ENCODE data around the gene SLC37A4.
"Not testable (repeated sequence)": the region's sequence is repeated elsewhere in the genome, so short reads cannot be mapped to it uniquely, and the experiment has no call there.

Gene SLC37A4

DNA sequence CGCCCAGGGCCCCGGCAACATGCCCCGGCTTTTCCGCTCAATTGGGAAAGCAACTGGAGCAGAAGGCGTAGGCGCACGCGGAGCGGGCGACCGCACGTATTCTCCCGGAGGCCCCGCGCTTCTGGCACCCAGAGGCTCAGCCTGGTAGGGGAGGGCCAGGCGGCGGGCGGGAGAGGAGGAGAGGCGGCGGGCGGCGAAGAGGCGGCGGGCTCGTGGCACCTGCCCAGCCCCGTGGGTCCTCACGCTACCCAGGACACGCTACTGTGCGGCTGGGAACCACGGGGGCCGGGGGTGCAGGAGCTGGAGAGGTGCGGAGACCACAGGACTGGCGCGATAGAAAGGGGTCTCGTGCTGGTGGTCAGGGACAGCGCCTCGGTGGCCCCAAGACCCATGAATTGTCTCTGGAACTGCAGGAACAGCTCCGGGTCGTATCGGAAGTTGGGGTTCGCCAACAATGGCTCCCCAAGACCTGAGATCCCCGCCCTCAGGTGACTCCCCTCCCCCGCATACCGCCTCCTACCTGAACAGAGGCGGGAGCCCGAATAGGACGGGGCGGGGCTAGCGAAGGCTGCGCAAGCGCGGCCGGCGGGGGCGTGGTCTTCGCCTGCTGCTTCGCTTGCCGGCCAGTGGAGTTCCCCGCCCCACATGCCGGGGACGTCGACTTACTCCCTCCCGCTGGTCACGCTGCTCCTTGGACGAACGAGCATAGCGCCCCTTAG is at the start of gene SLC37A4:
Gene SLC37A4 (minus strand): TSS at position 549 of the 719 bp plus-strand sequence.
- peak within 1 kb of the TSS; percentile 49 for H3K27ac ChIP-seq (ENCODE audit: low read length)
- H3K4me1 ChIP-seq (ENCODE audit: control insufficient read depth, insufficient read depth, low read length), result peaks cover 18% of the 10 kb centered on the region
- peak within 1 kb of the TSS; percentile 72 to 79 for H3K9ac ChIP-seq (ENCODE audit: low read length in 2 of 2)
- H3K36me3 ChIP-seq (ENCODE audit: control insufficient read depth in 2 of 2, insufficient read depth in 2 of 2, low read length in 2 of 2), result peaks cover 0 to 13% of the 10 kb centered on the region in 2 donors
- no peaks in the 10 kb centered on the region for H3K9me3 ChIP-seq (ENCODE audit: control insufficient read depth in 2 of 2, low read length in 2 of 2)
- H3K27me3 ChIP-seq (ENCODE audit: control insufficient read depth in 1 of 2, insufficient read depth in 2 of 2, low read length in 2 of 2), result no peaks in the 10 kb centered on the region
- peak within 1 kb of the TSS; percentile 89 to 98 for H3K4me3 ChIP-seq (ENCODE audit: low read length in 2 of 2)

GRCh38 chr11:119078675-119079420 is 48.2 kb upstream of the SLC37A4 start:
- Histone ChIP-seq H3K27ac (ENCODE audit: low read length) (no peak overlapping the region), H3K36me3 (ENCODE audit: control insufficient read depth in 2 of 2, insufficient read depth in 2 of 2, low read length in 2 of 2) (peaks cover 44 to 49% of the 10 kb centered on the region in 2 donors), H3K4me1 (ENCODE audit: control insufficient read depth, insufficient read depth, low read length) (no peaks in the 10 kb centered on the region), H3K4me3 (ENCODE audit: low read length in 2 of 2) (no peak overlapping the region), H3K9me3 (ENCODE audit: control insufficient read depth in 2 of 2, low read length in 2 of 2) (no peaks in the 10 kb centered on the region), H3K9ac (ENCODE audit: low read length in 2 of 2) (no peak overlapping the region), H3K27me3 (ENCODE audit: control insufficient read depth in 1 of 2, insufficient read depth in 2 of 2, low read length in 2 of 2) (no peaks in the 10 kb centered on the region)

GRCh38 chr11:119077839-119078238 is 47.2 kb upstream of the SLC37A4 start:
- H3K27me3 ChIP-seq (ENCODE audit: control insufficient read depth in 1 of 2, insufficient read depth in 2 of 2, low read length in 2 of 2), result no peaks in the 10 kb centered on the region
- H3K4me1 ChIP-seq (ENCODE audit: control insufficient read depth, insufficient read depth, low read length), result no peaks in the 10 kb centered on the region
- no peak overlapping the region for H3K9ac ChIP-seq (ENCODE audit: low read length in 2 of 2)
- H3K9me3 ChIP-seq (ENCODE audit: control insufficient read depth in 2 of 2, low read length in 2 of 2), result no peaks in the 10 kb centered on the region
- H3K36me3 ChIP-seq (ENCODE audit: control insufficient read depth in 2 of 2, insufficient read depth in 2 of 2, low read length in 2 of 2), result peaks cover 53 to 59% of the 10 kb centered on the region in 2 donors
- no peak overlapping the region for H3K4me3 ChIP-seq (ENCODE audit: low read length in 2 of 2)
- no peak overlapping the region for H3K27ac ChIP-seq (ENCODE audit: low read length)

DNA sequence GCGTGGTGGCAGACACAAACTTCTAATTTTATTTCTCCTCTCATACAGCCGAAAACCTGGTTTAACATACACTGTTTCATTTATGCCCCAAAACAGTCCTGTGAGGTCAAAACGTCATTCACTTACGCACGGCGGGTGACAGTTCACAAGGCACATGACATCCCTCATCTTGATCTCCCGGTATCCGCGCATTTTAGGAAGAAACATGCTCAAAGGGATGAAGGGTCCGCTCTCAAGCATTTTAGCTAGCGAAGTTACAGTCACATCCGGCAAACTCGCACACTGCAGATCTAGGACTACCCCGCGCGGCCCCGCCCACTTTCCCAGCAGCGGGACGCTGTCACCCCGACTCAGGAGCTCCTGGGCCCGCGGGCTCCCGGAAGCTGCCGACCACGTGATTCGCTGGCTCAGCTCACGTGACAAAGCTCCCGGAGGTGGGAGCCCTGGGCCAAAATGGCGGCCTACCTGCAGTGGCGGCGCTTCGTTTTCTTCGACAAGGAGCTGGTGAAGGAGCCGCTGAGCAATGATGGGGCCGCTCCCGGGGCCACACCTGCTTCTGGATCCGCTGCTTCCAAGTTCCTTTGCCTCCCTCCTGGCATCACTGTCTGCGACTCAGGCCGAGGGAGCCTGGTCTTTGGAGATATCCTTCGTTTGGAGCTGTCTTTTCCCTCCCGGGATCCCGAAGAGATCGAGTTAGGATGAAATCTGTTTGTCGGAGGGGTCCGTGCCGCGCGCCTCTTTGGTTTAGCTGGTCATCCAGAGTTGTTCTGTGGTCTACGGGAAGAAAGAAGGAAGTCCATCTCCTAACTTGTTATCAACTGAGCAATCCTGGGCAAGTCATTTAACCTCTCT is 36.9 kb upstream of the SLC37A4 start, which contains the start of gene VPS11:
Gene VPS11 (plus strand): TSS at position 448 of the 852 bp plus-strand sequence. CDS start 6 bp downstream, at position 454.
- peak within 1 kb of the TSS; percentile 97 to 98 for H3K9ac ChIP-seq (ENCODE audit: low read length in 2 of 2)
- H3K4me3 ChIP-seq (ENCODE audit: low read length in 2 of 2), result peak within 1 kb of the TSS; percentile 99 to 100
- H3K27me3 ChIP-seq (ENCODE audit: control insufficient read depth in 1 of 2, insufficient read depth in 2 of 2, low read length in 2 of 2), result no peaks in the 10 kb centered on the region
- peaks cover 11% of the 10 kb centered on the region for H3K4me1 ChIP-seq (ENCODE audit: control insufficient read depth, insufficient read depth, low read length)
- H3K36me3 ChIP-seq (ENCODE audit: control insufficient read depth in 2 of 2, insufficient read depth in 2 of 2, low read length in 2 of 2), result peaks cover 6 to 19% of the 10 kb centered on the region in 2 donors
- H3K9me3 ChIP-seq (ENCODE audit: control insufficient read depth in 2 of 2, low read length in 2 of 2), result no peaks in the 10 kb centered on the region
- peak within 1 kb of the TSS; percentile 91 for H3K27ac ChIP-seq (ENCODE audit: low read length)

- no peaks in the 10 kb centered on the region for H3K27me3 ChIP-seq (ENCODE audit: control insufficient read depth in 1 of 2, insufficient read depth in 2 of 2, low read length in 2 of 2)
- H3K36me3 ChIP-seq (ENCODE audit: control insufficient read depth in 2 of 2, insufficient read depth in 2 of 2, low read length in 2 of 2), result peaks cover 0 to 12% of the 10 kb centered on the region in 2 donors
- H3K4me1 ChIP-seq (ENCODE audit: control insufficient read depth, insufficient read depth, low read length), result peaks cover 11% of the 10 kb centered on the region
- H3K9me3 ChIP-seq (ENCODE audit: control insufficient read depth in 2 of 2, low read length in 2 of 2), result no peaks in the 10 kb centered on the region
- no peak overlapping the region for H3K27ac ChIP-seq (ENCODE audit: low read length)
- no peak overlapping the region for H3K4me3 ChIP-seq (ENCODE audit: low read length in 2 of 2)
- H3K9ac ChIP-seq (ENCODE audit: low read length in 2 of 2), result no peak overlapping the region
Measured at GRCh38 chr11:119065369-119065768, 34.7 kb upstream of the SLC37A4 start.

GRCh38 chr11:119062779-119063178 is 32.1 kb upstream of the SLC37A4 start:
- Histone ChIP-seq H3K9ac (ENCODE audit: low read length in 2 of 2) (no peak overlapping the region), H3K27ac (ENCODE audit: low read length) (no peak overlapping the region), H3K27me3 (ENCODE audit: control insufficient read depth in 1 of 2, insufficient read depth in 2 of 2, low read length in 2 of 2) (no peaks in the 10 kb centered on the region), H3K36me3 (ENCODE audit: control insufficient read depth in 2 of 2, insufficient read depth in 2 of 2, low read length in 2 of 2) (peaks cover 0 to 4% of the 10 kb centered on the region in 2 donors), H3K4me3 (ENCODE audit: low read length in 2 of 2) (no peak overlapping the region), H3K9me3 (ENCODE audit: control insufficient read depth in 2 of 2, low read length in 2 of 2) (no peaks in the 10 kb centered on the region), H3K4me1 (ENCODE audit: control insufficient read depth, insufficient read depth, low read length) (peaks cover 6% of the 10 kb centered on the region)

DNA sequence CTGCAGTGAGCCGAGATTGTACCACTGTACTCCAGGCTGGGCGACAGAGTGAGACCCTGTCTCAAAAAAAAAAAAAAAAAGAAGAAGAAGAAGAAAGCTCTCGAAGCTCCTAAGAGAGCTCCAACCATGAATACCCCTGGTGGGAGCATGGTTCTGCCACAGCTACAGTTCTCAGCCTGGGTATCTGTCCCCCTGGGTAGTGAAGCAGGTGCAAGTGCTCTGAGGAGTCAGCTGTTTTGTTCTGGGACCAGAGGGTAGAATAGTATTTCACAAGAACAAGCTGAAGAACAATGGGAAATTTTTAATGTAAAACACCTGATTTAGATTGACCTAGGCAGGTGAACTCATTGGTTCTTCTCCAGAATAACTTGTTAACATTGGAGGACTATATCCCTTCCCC is 30.6 kb upstream of the SLC37A4 start:
- Histone ChIP-seq H3K27ac (ENCODE audit: low read length) (no peak overlapping the region), H3K36me3 (ENCODE audit: control insufficient read depth in 2 of 2, insufficient read depth in 2 of 2, low read length in 2 of 2) (peaks cover 0 to 4% of the 10 kb centered on the region in 2 donors), H3K4me3 (ENCODE audit: low read length in 2 of 2) (no peak overlapping the region), H3K9ac (ENCODE audit: low read length in 2 of 2) (no peak overlapping the region), H3K27me3 (ENCODE audit: control insufficient read depth in 1 of 2, insufficient read depth in 2 of 2, low read length in 2 of 2) (no peaks in the 10 kb centered on the region), H3K9me3 (ENCODE audit: control insufficient read depth in 2 of 2, low read length in 2 of 2) (no peaks in the 10 kb centered on the region), H3K4me1 (ENCODE audit: control insufficient read depth, insufficient read depth, low read length) (peaks cover 9% of the 10 kb centered on the region)

GRCh38 chr11:119059128-119059527 is 28.5 kb upstream of the SLC37A4 start:
- H3K27ac ChIP-seq (ENCODE audit: low read length); H3K9ac ChIP-seq (ENCODE audit: low read length in 2 of 2); H3K27me3 ChIP-seq (ENCODE audit: control insufficient read depth in 1 of 2, insufficient read depth in 2 of 2, low read length in 2 of 2); H3K4me3 ChIP-seq (ENCODE audit: low read length in 2 of 2); H3K9me3 ChIP-seq (ENCODE audit: control insufficient read depth in 2 of 2, low read length in 2 of 2): not testable (repeated sequence)
- Histone ChIP-seq H3K4me1 (ENCODE audit: control insufficient read depth, insufficient read depth, low read length) (peaks cover 20% of the 10 kb centered on the region), H3K36me3 (ENCODE audit: control insufficient read depth in 2 of 2, insufficient read depth in 2 of 2, low read length in 2 of 2) (peaks cover 6 to 12% of the 10 kb centered on the region in 2 donors)

- H3K4me3 ChIP-seq (ENCODE audit: low read length in 2 of 2), result peak within 1 kb of the TSS; percentile 89 to 92
Measured at GRCh38 chr11:119057000-119057769, 26.5 kb upstream of the SLC37A4 start, which contains the start of gene HYOU1. Gene HYOU1 (minus strand): TSS chr11:119057205. CDS start chr11:119056160, 1,045 bp downstream.

More at GRCh38 chr11:119057000-119057769, 26.5 kb upstream of the SLC37A4 start, which contains the start of gene HYOU1:
- Histone ChIP-seq H3K27ac (ENCODE audit: low read length) (peak within 1 kb of the TSS; percentile 85), H3K4me1 (ENCODE audit: control insufficient read depth, insufficient read depth, low read length) (peaks cover 20% of the 10 kb centered on the region), H3K27me3 (ENCODE audit: control insufficient read depth in 1 of 2, insufficient read depth in 2 of 2, low read length in 2 of 2) (no peaks in the 10 kb centered on the region), H3K9ac (ENCODE audit: low read length in 2 of 2) (peak within 1 kb of the TSS; percentile 82 to 86), H3K9me3 (ENCODE audit: control insufficient read depth in 2 of 2, low read length in 2 of 2) (no peaks in the 10 kb centered on the region), H3K36me3 (ENCODE audit: control insufficient read depth in 2 of 2, insufficient read depth in 2 of 2, low read length in 2 of 2) (peaks cover 25 to 29% of the 10 kb centered on the region in 2 donors)

Measured in stomach smooth muscle (tissue), 2 donors.